Ramos (cell line): ENCODE results near the gene MARK3.
"Not testable (repeated sequence)": the region's sequence is repeated elsewhere in the genome, so short reads cannot be mapped to it uniquely, and the experiment has no call there.

ENCODE experiments used
- in situ Hi-C: fragments of 300-500 bp; cut with MboI; formaldehyde crosslinking; loops from one replicate; pipeline ENCODE4 v1.14.3; 2022; ENCODE audit warnings: low sequenced_read_pairs; ENCODE audit not compliant: unreplicated experiment

Gene MARK3

DNA sequence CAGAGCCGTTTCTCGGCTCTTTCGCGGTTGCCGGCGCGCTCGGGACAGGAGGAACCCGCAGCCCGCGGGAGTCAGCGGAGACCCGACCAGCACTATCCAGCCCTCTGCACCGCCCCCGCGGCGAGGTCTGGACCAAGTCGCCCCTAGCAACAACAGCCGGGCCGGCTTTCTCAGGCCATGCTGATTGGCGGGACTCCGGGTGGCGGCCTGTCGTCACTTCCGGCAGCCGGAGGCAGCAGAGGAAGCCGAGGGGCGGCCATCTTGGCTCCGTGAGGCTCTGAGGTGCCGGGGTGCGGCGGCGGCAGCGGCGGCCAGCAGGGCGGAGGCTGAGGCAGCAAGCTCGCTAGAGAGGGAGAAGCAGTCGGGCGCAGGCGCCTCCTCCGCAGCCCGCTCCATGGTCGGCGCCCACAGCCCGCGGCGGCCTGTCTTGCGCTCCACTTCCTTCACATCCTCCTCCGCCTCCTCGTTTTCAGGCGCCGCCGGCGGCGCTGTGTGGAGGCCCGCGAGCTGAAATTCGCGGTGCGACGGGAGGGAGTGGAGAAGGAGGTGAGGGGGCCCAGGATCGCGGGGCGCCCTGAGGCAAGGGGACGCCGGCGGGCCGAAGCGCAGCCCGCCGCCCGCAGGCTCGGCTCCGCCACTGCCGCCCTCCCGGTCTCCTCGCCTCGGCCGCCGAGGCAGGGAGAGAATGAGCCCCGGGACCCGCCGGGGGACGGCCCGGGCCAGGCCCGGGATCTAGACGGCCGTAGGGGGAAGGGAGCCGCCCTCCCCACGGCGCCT, at the start of gene MARK3:
TSS of gene MARK3 (plus strand) at position 264 of the 777 bp plus-strand sequence. CDS start 615 bp downstream, outside the sequence.
- in situ Hi-C loops = no loop called here

DNA sequence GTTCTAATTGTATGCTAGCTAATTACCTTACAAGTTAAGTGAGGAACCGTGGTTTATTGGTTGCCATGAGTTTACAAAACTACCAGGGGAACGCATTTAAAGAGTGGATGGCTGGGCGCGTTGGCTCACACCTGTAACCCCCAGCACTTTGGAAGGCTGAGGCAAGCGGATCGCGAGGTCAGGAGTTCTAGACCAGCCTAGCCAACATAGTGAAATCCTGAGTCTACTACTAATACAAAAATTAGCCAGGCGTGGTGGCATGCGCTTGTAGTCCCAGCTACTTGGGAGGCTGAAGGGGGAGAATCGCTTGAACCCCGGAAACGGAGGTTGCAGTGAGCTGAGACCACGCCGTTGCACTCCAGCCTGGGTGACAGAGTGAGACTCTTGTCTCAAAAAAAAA, 49.0 kb upstream of the MARK3 start:
- in situ Hi-C loops = no loop called here

DNA sequence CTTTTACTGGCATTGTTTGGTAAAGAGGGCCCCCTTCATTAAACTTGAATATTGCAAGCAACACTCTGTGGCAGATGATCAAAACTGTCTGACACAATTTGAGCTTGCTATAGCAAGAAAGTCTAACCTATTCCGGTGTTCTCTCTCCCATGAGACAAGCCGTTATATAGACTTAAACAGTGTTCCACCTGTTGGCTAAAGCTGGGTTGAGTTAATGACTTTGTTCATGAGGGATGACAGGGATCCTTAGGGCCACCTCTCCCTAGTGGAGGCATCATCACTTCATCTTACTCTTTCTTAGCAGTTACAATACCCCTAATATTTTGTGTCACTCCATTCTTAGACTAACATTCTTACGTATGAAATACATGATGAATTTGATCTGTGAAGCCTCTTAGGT, 47.4 kb upstream of the MARK3 start:
- in situ Hi-C loops = no loop called here

DNA sequence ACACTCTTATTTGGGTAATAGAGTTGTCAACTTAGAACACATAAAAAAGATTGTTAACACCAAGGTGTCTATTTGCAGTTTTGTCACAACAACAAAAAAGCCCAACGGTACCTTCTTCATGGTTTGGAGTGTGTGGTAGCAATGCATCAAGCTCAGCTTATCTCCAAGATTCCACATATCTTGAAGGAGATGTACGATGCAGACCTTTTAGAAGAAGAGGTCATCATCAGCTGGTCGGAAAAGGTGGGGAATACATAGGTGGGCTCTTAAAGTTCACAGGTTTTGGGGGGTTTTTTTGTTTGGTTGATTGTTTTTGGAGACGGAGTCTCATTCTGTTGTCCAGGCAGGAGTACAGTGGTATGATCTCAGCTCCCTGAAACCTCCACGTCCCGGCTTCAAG, 45.7 kb upstream of the MARK3 start:
- in situ Hi-C loops = no loop called here

DNA sequence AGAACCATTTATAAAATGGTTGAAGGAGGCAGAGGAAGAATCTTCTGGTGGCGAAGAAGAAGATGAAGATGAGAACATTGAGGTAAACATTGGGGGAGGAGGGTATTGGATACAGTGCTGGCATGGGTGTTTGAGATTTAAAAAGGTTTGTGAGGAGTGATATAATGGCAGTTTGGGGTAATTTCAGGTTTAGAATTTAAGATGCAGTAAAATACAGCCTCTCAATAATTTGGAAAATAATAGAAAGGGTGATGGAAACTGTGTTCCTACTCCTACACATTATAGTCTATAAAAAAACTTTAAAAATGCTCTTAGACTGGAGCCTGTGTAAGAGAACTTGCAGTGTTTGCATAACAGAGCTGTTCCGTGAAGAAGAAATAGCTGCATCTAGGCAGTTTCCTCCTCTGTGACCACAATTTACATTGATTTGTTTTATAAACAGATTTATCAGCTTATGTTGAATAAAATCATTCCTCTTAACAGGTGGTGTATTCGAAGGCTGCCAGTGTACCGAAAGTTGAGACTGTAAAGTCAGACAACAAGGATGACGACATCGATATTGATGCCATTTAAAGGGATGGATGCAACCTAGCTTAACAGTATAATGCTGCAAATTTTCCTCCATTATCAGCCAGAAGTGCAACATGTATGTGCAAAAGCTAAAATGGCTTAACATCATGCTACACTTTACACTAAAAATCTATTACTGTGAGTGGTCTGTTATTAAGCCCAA, 44.6 kb upstream of the MARK3 start:
- in situ Hi-C loops = no loop called here

DNA sequence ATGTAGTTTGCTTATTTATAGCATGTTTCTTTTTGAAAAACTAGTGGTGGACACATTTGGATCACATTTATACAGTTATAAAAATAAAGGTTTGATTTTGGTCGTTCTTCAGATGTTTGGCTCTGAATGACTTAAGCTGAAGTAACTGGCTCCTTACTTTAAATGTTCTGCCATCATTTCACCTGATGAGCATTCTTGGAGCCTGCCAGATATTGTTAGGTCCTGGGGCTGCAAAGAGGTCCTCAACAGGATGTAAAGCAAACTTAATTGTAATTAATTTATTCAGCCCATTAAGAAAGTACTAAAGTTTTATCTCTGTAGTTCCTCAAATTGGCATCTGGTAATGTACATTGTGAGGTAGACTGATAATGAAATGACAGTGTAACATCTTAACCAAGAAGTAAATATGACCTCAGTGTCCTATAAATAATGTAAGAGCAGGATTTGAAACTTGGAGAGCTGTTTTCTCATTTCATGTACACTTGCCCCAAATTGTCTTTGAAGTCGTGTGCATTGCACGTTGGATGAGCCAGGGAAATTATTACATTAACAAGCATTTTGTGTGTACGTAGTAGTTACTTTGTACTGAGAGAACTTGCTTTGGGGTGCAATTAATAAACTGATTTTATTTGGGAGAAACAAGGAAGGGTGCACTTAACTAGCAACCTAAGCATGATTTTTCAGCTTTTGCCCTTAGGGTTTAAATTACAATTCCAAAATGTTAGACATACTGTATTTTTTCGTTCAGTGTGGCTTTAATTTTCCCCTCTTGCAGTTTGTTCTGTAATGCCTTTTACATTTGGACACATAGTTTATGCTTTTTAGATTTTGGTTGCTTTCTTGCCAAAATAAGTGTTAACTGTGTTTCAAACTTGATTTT, 43.7 kb upstream of the MARK3 start:
- in situ Hi-C loops = no loop called here

DNA sequence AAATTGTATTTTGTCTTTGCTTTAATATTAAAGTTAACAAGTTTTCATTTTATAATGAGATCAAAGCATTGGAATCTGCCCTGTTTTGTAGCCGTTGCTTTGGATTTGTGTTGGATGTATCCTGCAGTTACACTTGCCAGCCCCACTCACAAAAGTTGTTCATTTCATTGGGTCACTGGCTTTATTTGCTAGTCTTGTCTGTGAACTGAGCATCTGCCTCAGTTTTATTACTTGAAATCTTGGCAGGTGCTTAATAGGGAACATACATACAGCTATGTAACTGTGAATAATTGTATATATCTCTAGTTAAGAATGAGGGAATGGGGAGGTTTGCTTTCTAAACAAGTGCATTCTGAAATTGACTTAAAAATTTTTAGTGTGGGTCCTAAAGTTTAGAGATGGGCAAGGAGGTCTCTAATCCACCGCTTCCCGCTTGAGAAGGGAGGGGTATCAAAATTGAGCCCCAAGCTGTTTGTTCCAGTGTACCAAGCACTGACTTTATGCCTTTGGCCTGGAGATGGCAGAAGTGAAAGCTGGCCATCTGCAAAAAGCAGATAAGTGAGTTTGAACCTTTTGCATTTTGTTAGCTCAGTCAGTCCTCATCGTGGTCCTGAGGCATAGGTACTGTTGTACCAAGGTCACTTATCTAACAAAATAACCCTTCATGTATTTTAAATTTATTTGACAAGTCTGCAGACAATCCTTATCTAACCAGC, 41.9 kb upstream of the MARK3 start:
- in situ Hi-C loops = no loop called here

DNA sequence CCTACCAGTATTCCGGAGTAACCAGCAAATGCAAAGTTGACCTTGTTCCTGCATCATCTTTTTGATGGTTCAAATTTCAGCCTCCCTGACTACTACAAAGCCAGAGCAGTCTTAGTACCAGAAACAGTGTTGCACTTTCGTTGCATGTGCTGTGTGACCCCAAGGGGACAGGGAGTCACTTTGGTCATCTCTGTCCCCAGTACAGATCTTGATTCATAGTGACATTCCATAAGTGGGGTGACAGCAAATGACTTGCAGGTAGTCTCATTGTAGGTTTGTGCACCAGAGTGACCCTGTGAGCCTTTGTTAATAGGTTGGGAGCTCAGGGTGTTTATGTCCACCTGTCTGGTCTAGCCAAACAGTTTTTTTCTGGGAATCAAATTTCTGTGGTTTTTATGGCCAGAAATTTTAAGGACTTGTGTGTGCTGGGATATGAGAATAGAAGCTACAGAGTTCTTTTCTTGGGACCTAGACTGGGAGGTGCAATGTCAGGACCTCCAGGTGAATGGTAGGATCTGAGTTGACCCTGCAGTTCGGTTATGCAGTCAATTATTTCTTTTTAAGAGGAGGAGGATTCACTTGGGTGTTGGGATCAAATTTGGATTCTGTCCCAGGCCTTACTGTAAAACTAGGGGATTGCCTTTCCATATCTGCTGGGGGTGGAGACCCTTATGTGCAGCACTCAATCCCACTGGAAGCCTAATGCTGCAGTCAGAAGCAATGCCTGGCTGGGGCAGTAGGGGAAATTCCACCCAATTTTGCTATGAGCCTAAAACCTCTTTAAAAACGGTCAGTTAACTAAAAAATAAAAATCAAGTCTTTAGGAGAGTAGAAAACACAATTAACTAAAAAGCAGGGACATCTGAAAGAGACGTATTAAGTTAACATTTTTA, 41.1 kb upstream of the MARK3 start:
- in situ Hi-C loops = no loop called here

DNA sequence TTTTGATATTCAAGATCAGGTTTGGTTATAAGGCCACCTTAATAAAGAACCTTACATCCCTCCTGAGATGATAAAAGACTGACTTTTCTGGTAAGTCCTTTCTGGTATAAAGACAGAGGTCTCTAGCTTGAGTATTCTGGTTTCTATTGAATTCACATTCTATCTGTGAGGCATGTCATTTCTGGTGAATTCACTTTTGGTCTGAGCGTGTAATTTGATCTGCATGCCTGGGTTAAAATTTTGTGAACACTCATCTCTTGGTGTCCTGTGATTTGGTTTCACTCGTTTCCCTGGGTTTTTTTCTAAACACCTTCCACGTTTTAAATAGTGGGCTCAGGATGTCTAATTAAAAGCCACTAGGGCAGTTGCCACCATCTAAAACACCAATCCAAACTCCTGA, 38.9 kb upstream of the MARK3 start:
- in situ Hi-C loops = no loop called here

DNA sequence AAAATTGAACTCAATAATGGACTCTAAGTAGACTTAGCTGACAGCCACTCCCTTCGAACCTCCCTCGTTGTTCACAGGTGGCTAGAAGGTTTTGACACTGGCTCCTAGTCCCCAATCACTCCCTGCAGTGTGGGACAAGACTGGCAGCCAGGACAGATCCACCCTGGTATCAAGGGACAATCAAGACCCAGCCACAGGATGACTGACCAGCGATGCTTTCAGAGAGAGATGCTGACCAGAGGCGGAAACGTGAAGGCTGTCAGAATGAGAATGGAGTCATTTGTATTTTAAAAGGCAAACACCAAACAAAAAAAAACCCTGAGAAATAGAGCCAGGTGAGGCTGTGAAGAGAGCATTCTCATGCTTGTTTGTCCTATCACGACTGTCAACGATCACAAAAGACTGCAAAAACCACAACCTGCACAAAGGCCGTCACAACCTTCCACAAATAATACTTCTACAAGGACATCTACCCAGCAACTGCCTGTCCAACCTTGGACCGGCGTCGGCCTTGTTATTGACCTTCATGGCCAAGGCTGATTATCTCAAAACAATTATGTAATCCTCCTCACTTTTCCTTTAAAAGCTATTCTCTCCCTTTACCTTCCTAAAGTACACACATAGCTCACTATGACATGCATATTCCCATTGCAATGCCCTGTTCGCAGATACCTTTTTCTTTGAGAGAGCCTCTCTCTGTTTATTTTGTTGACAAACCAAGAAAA, 38.0 kb upstream of the MARK3 start:
- in situ Hi-C loops = no loop called here

DNA sequence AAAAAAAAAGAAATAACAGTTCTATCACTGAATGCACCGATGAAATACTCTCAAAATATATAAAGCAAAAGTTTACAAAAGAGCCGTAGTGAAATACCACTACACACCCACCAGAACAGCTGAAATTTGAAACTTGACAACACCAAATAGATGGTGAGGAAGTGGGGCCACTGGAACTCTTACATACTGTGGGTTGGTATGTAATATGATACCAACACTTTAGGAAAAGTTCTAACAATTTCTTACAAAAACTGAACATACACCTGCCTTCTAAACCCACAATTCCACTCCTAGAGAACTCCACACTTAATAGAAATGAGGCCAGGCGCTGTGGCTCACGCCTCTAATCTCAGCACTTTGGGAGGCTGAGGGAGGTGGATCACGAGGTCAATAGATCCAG, 37.1 kb upstream of the MARK3 start:
- in situ Hi-C loops = no loop called here

DNA sequence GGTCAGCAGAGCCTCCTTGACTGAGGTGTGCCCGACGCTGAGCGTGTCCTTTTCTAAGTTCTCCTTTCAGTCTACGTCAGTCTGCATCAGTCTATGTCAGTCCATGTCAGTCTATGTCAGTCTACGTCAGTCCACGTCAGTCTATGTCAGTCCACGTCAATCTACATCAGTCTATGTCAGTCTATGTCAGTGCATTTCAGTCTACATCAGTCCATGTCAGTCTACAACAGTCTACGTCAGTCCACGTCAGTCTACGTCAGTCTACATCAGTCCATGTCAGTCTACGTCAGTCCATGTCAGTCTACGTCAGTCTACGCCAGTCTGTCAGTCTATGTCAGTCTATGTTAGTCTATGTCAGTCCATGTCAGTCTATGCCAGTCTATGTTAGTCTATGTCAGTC, 35.2 kb upstream of the MARK3 start:
- in situ Hi-C loops = no loop called here

DNA sequence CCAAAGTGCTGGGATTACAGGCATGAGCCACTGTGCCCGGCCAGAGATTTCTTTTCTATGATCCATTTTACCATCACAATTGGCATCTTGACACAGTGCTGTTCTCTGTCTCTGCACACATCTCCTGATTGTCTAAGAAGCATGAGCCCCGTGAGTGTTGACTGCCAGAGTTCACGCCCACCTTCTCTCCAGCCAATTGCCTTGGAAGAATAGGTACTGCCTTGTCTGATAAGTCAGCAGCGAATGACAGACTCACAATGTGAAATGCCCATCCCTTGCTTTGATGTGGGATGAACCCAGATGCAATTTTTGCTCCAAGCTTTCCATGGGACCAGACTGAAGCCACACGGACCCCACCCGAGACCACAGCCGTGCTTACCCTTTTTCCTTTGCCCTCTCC, 31.9 kb upstream of the MARK3 start:
- in situ Hi-C loops = no loop called here

DNA sequence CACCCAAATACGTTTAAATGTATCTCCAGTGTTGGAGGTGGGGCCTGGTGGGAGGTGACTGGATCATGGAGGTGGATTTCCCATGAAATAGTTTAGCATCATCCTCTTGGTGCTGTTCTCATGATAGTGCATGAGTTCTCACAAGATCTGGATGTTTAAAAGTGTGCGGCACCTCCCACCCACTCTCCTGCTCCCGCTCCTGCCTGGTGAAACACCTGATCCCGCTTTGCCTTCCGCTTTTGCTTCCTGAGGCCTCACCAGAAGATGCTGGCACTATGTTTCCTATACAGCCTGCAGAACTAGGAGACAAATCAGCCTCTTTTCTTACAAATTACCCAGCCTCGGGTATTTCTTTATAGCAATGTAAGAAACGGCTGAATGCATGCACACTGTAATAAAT, 31.1 kb upstream of the MARK3 start:
- in situ Hi-C loops = no loop called here

DNA sequence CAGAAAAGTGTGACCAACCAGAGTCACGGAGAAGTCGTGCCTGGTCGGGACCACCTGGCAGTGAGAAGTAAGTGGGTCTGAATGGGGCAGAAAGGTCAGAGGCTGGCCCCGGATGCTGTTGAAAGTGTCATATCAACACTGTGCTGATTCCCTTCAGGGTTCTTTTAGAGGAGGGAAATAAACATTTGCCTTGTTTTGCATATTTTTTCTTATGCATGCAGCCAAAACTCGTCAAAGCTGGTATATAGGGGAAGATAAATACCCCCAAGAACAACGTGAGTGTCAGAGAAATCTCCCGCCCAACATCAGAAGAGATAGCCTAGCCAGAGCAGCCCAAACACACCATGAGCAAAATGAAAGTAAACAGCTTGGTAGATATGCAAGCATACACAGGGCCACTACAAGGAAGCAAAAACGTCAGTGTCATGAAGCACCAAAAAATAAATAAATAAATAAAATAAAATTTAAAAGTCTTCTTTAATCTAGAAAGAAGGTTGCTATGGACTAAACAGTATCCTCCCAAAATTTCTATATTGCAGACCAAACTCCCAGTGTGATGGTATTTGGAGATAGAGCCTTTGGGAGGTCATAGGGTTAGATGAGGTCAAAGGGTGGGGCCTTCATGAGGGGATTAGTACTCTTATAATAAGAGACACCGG, 29.1 kb upstream of the MARK3 start:
- in situ Hi-C loops = no loop called here

DNA sequence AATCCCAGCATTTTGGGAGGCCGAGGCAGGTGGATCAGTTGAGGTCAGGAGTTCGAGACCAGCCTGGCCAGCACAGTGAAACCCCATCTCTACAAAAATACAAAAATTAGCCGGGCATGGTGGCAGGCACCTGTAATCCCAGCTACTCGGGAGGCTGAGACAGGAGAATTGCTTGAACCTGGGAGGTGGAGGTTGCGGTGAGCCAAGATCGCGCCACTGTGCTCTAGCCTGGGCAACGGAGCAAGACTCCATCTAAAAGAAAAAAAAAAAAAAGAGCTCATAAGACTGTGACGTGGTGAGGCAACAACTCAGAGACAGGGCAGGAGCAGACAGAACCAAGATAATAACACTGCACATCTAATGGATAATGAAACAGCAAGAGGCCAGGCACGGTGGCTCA, 27.7 kb upstream of the MARK3 start:
- in situ Hi-C loops = not testable (repeated sequence)

DNA sequence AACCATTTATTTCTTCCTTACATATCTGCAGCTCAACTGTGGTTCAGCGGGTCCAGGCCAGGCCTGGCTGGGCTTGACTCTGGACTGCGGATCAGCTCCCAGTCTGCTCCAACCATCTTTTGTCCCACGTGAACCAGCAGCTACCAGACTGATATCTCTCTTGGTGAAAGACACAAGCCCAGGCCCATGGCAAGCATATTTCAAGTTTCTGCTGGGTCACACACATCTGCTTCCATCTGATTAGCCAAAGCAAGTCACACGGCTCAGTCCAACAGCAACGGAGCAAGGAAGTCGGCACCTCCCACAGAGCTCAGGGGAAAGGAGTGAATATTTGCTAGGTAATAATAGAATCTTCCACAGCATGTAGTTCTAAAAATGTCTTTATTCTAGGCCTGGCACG, 24.7 kb upstream of the MARK3 start:
- in situ Hi-C loops = no loop called here

DNA sequence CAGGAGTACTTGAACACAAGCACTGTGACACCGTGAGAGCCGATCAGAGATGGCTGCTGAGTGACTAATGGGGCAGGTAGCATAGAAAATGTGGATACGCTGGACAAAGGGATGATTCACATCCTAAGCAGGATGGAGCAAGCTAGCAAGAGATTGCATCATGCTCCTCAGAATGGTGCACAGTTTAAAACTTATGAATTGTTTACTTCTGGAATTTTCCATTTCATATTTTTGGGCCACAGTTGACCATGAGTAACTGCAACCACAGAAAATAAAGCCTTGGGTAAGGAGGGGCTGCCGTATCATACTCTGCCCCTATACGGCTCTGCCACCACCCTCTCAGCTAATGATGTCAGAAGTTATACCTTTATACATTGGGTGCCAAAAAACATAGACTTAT, 23.3 kb upstream of the MARK3 start:
- in situ Hi-C loops = no loop called here
